ENCODE measurements around the gene ULK4.
"Not testable (repeated sequence)": the region's sequence is repeated elsewhere in the genome, so short reads cannot be mapped to it uniquely, and the experiment has no call there.

Gene ULK4

GRCh38 chr3:41579861-41580260 lies 382.0 kb downstream of the ULK4 start:
- DNase-seq (ENCODE audit: low read depth), result no peak

DNA sequence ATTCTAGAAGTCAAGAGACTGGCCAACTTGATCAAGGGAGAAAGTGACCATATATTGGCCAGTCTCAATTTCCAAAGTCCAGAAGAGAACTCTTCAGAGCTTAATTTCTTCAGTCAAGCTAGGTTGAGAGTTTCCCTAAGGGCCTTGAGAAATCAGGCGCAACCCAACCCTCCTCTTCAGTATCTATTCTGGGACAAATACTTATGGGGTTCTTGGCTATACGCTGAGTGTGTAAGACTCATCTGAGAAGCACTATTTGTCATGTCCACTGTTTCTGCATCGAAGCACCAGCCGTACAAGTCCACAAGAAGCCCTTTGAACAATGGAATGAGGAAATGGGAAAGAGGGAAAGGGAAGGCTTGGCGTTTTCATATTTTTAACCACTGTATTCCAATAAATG lies 383.1 kb downstream of the ULK4 start:
- no peak for DNase-seq (ENCODE audit: low read depth)

GRCh38 chr3:41575724-41576123 lies 386.2 kb downstream of the ULK4 start:
- DNase-seq (ENCODE audit: low read depth), result no peak

GRCh38 chr3:41574900-41575299 lies 387.0 kb downstream of the ULK4 start:
- DNase-seq (ENCODE audit: low read depth), result no peak

GRCh38 chr3:41573591-41573990 lies 388.3 kb downstream of the ULK4 start:
- no peak for DNase-seq (ENCODE audit: low read depth)

DNA sequence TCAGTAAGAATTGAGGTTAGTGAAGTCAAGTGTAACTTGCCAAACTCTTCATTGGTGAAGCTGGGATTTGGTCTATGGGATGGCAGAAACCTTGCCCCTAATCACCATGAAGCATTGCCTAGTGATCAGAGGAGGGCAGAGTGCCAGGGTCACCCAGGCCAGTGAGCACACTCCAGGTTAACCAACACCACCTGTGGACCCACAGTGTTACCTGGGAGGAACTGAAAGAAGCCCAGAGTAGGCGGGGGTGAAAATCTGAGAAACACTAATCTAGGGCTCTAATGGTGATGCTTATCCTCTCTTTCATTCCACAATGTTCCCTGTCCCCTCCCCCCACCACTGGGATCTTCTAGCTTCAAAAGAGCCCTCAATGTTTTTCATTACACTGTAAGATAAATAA lies 389.8 kb downstream of the ULK4 start:
- DNase-seq (ENCODE audit: low read depth), result no peak

DNA sequence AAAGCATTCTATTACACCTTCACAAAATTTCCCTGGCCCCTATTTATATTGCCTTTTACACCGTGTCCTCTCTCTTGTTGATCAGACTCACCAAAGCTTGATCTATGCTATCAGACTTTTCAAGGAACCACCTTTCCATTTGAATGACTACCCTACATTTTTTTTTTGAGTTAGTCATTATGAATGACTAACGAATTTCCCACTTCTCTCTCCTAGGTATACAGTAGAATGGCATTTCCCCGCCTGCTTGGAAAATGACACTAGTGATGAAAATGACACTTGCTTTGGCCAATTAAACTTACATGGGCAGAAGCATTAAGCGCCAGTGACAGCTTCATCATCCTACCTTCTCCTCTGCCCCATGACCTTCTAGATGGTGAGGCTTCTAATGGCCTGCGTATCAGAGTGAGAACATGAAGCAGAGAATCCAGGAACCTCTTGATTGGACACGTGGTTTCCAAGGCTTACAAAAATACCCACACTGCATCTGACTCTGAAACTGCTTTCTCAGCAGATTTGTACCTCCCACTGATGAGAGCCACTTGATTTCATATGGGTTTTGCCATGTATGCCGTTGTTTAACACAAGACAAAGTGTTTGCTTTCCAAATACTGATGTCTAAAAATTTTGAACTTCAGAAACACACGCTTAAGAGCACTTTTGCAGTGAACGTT lies 392.1 kb downstream of the ULK4 start:
- DNase-seq (ENCODE audit: low read depth), result no peak

DNA sequence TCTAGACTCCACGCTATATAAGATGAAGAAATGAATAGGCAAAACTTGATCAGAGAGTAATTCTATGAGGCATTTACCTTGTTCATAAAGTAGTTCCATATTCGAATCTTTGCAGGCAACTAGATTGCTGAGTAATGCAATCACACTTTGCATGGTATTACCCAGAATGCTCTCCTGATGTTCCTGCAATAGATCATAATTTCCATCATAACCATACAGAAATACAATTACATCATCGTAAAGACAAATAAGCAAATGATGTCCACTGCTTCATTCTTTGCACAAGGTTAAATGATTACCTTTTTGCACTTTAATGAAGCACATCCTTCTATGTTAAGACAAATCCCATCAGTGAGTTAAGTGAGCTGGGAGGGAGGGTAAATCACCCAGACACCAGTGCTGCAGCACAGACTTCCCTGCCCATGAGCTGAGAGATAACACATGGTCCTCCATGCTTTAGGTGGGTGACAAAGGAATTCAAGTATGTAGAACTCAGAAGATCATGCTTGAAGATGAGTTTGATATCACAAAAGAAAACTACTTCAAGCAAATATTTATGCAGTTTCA lies 395.9 kb downstream of the ULK4 start:
- DNase-seq (ENCODE audit: low read depth), result no peak

GRCh38 chr3:41565003-41565402 lies 396.9 kb downstream of the ULK4 start:
- DNase-seq (ENCODE audit: low read depth), result no peak

- DNase-seq (ENCODE audit: low read depth), result not testable (repeated sequence)
Measured at GRCh38 chr3:41556245-41556644, 405.7 kb downstream of the ULK4 start.

DNA sequence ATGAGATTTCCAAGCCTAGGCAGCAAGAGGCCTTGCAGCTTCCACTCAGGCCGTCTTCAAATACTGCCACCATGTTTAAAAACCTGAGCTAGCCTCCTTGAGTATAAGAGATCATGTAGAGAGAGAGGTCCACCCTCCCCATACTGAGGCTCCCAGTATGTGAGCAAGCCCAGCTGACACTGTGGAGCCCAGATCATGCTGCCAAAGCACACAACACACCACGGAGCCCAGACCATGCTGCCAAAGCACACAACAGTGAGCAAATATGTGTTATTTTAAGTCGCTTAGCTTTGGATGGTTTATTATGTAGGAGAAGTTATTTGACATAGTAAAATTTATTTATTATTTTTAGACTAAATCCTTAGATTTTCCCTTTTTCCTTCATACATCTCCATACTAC lies 428.9 kb downstream of the ULK4 start:
- no peak for DNase-seq (ENCODE audit: low read depth)

GRCh38 chr3:41526995-41527573 lies 434.8 kb downstream of the ULK4 start:
- no peak for DNase-seq (ENCODE audit: low read depth)

DNA sequence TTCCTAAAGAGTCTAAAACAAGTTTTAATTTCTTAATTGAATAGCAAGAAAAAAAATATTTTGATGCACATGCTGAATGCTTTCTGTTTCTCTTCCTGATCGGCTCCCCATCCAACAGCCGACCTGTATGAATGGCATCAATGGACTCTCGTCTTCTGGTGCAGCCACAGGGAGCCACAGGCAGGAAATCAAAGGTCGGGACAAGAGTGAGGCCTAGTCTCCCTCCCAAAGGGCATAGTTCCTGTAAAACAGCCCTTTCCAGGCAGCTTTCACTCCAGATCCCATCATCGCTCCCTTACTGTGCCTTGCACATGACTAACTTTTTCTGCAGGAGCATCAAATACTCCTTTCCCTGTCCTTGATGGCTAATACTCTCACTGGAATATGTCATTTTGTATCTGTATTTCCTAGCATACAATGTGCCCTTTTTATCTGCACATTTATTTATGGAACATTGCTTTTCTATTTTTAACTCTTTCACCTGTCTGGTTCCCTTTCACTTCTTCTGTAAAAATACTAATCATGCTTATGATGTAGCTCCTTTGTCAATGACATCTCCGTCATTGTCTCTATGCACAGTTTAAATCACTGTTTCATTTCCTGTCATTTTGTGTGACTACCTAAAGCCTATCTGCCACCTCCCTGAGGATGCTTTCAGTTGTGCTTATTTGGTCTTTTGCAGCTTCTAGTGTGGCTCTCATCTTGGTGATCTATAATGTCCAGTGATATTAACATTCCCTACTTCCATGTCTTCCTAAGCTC lies 436.4 kb downstream of the ULK4 start:
- no peak for DNase-seq (ENCODE audit: low read depth)

DNA sequence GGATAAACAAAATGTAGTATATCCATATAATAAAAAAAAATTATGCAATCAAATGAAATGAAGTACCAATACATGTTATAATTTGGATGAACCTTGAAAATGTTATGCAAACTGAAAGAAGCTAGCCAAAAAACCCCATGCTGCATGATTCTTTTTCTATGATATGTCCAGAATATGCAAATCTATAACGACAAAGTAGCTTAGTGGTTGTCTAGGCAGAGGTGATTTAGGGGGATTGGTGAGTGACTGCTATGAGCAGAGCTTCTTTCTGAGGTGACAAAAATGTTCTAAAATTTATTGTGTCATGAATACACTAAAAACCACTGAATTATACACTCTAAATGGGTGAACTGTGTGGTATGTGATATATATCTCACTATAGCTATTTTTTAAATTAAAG lies 438.0 kb downstream of the ULK4 start:
- DNase-seq (ENCODE audit: low read depth), result no peak

GRCh38 chr3:41522612-41523011 lies 439.3 kb downstream of the ULK4 start:
- no peak for DNase-seq (ENCODE audit: low read depth)

- DNase-seq (ENCODE audit: low read depth), result no peak
Measured at GRCh38 chr3:41521010-41521655, 440.8 kb downstream of the ULK4 start.

DNA sequence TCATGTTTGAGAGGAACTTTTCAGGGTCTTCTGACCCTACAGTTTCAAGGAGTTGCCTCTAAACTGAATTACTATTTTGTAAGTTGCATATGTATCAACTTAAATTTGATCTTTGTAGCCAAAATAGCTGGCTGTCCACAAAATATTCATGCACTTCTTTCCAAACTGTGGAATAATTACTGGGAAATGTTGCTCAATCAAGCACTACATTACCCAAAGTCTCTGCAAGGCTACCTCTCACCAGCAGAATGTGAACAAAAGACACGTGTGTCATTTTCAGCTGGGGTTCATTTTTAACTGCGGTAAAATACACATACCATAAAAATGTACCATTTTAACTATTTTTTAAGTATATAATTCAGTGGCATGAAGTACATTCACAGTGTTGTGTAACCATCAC lies 442.2 kb downstream of the ULK4 start:
- DNase-seq (ENCODE audit: low read depth), result no peak

- no peak for DNase-seq (ENCODE audit: low read depth)
Measured at GRCh38 chr3:41518626-41519025, 443.3 kb downstream of the ULK4 start.

GRCh38 chr3:41508063-41508696 lies 453.7 kb downstream of the ULK4 start:
- no peak for DNase-seq (ENCODE audit: low read depth)

- DNase-seq (ENCODE audit: low read depth), result no peak
Measured at GRCh38 chr3:41507336-41508062, 454.4 kb downstream of the ULK4 start.

- DNase-seq (ENCODE audit: low read depth), result no peak
Measured at GRCh38 chr3:41503998-41504623, 457.8 kb downstream of the ULK4 start.
